GM12878 (cell line): ENCODE results near the gene SHISA7. TPM values are rescaled to one million over a fixed set of nuclear protein-coding genes. Genes with fewer than 3 reads are reported as not detected.

Source experiments
- BACH1 ChIP-seq: fragments of 450-650 bp; IDR thresholded peaks from 2 replicates; pipeline ENCODE4 v1.6.1; 2017; ENCODE audit warnings: mild to moderate bottlenecking, borderline replicate concordance
- BRCA1 ChIP-seq: IDR thresholded peaks from 2 replicates; pipeline ENCODE4 v1.6.1; 2011; ENCODE audit warnings: low read depth, low read length, improper control_type of control experiment
- CBFB ChIP-seq: IDR thresholded peaks from 2 replicates; pipeline ENCODE4 v1.6.1; 2016; ENCODE audit warnings: antibody characterized with exemption, low read depth
- CBX5 ChIP-seq: sonication (generic); IDR thresholded peaks from 2 replicates; pipeline ENCODE4 v1.6.1; 2016; ENCODE audit warnings: low read depth, moderate library complexity, mild to moderate bottlenecking, inconsistent platforms
- CHD1 ChIP-seq: IDR thresholded peaks from 2 replicates; pipeline ENCODE4 v1.6.1; 2012; ENCODE audit warnings: low read depth, low read length, improper control_type of control experiment
- DPF2 ChIP-seq: fragments of 450-650 bp; IDR thresholded peaks from 2 replicates; pipeline ENCODE4 v1.6.1; 2017; ENCODE audit warnings: mild to moderate bottlenecking
- E2F4 ChIP-seq: IDR thresholded peaks from 2 replicates; pipeline ENCODE4 v1.6.1; 2012; ENCODE audit warnings: low read depth, low read length, improper control_type of control experiment
- ESRRA ChIP-seq: IDR thresholded peaks from 2 replicates; pipeline ENCODE4 v1.6.1; 2012; ENCODE audit warnings: mild to moderate bottlenecking, low read length, improper control_type of control experiment
- GABPA ChIP-seq: IDR thresholded peaks from 2 replicates; pipeline ENCODE4 v1.6.1; 2014; ENCODE audit warnings: antibody characterized with exemption, low read depth, mild to moderate bottlenecking, inconsistent platforms
- IRF4 ChIP-seq: IDR thresholded peaks from 2 replicates; pipeline ENCODE4 v1.6.1; 2011; ENCODE audit warnings: low read depth, low read length
- KDM1A ChIP-seq: fragments of 200-600 bp; sonication (generic); IDR thresholded peaks from 2 replicates; pipeline ENCODE4 v1.6.1; 2016; ENCODE audit warnings: borderline replicate concordance
- MTA3 ChIP-seq: IDR thresholded peaks from 2 replicates; pipeline ENCODE4 v1.6.1; 2012; ENCODE audit warnings: low read length, inconsistent platforms, borderline replicate concordance
- NFIC ChIP-seq: IDR thresholded peaks from 2 replicates; pipeline ENCODE4 v1.6.1; 2012; ENCODE audit warnings: low read depth, mild to moderate bottlenecking, inconsistent platforms, low read length, moderate library complexity
- NFYB ChIP-seq: IDR thresholded peaks from 2 replicates; pipeline ENCODE4 v1.6.1; 2011; ENCODE audit warnings: low read depth, mild to moderate bottlenecking, low read length, improper control_type of control experiment, moderate library complexity; ENCODE audit not compliant: insufficient read depth
- NR2C2 ChIP-seq: IDR thresholded peaks from 2 replicates; pipeline ENCODE4 v1.6.1; 2011; ENCODE audit warnings: borderline replicate concordance, low read depth; ENCODE audit not compliant: control insufficient read depth, insufficient read length
- PML ChIP-seq: IDR thresholded peaks from 2 replicates; pipeline ENCODE4 v1.6.1; 2012; ENCODE audit warnings: low read length, inconsistent platforms
- POLR2AphosphoS5 ChIP-seq: IDR thresholded peaks from 2 replicates; pipeline ENCODE4 v1.6.1; 2011; ENCODE audit warnings: mild to moderate bottlenecking, low read length, inconsistent platforms
- RAD51 ChIP-seq: fragments of 450-650 bp; IDR thresholded peaks from 2 replicates; pipeline ENCODE4 v1.6.1; 2016; ENCODE audit warnings: moderate library complexity, mild to moderate bottlenecking, inconsistent platforms
- RELA ChIP-seq: fragments of 450-650 bp; IDR thresholded peaks from 2 replicates; pipeline ENCODE4 v1.8.0; 2014; ENCODE audit warnings: borderline replicate concordance; ENCODE audit not compliant: partially characterized antibody
- SPI1 ChIP-seq: IDR thresholded peaks from 2 replicates; pipeline ENCODE4 v1.6.1; 2011; ENCODE audit warnings: low read depth, mild to moderate bottlenecking, low read length, moderate library complexity, borderline replicate concordance; ENCODE audit not compliant: insufficient read depth
- ZNF207 ChIP-seq: fragments of 450-650 bp; IDR thresholded peaks from 2 replicates; pipeline ENCODE4 v1.6.1; 2014; ENCODE audit warnings: antibody characterized with exemption, mild to moderate bottlenecking, borderline replicate concordance
- ZNF217 ChIP-seq: fragments of 450-650 bp; IDR thresholded peaks from 2 replicates; pipeline ENCODE4 v1.6.1; 2017; ENCODE audit warnings: antibody characterized with exemption, mild to moderate bottlenecking
- ZNF592 ChIP-seq: fragments of 450-650 bp; IDR thresholded peaks from 2 replicates; pipeline ENCODE4 v1.6.1; 2017; ENCODE audit warnings: mild to moderate bottlenecking, moderate library complexity
- ZSCAN29 ChIP-seq: fragments of 450-650 bp; IDR thresholded peaks from 2 replicates; pipeline ENCODE4 v1.6.1; 2017; ENCODE audit warnings: mild to moderate bottlenecking, moderate library complexity
- polyA plus RNA-seq, 11 experiments: library from polyadenylated mRNA; depleted of rRNA in 4 of 11; unstranded in 6 of 11; stranded (reverse) in 5 of 11; fragments of >200 nt; fragmentation: Nextera tagmentation in 4 of 11; fragmentation: Illumina TruSeq in 1 of 11; extraction: Ambion mirVana in 4 of 11; extraction: Trizol in 1 of 11; gene quantifications; 1 replicate in 1 of 11; 2 replicates in 10 of 11; pipeline versions ENCODE4 v1.2.1 to v1.2.3, GENCODE V29; 2011 to 2016; ENCODE audit warnings: inconsistent platforms in 2 of 11, missing spikeins in 2 of 11, low read depth in 1 of 11
- total RNA-seq, 4 experiments: library from RNA; depleted of rRNA in 3 of 4; stranded (reverse); fragments of >200 nt in 3 of 4; fragmentation: Illumina TruSeq in 1 of 4; extraction: Trizol in 1 of 4; gene quantifications; 2 replicates each; pipeline versions ENCODE4 v1.2.1 to v1.2.3, GENCODE V29; 2013 to 2021
- TF ChIP-seq, protein P1 (sequence below): fragments of 450-650 bp; IDR thresholded peaks from 2 replicates; pipeline ENCODE4 v1.6.1; 2018; ENCODE audit warnings: borderline replicate concordance, mild to moderate bottlenecking; ENCODE audit not compliant: partially characterized antibody

Gene SHISA7
- total and polyA plus RNA-seq, 10 of the 15 experiments (the other 5 are each of a cell fraction or from before 2014, with no cell fraction given): 0.03 TPM; not detected in 9

- peak; percentile 49 for TF ChIP-seq RELA
- no peak for TF ChIP-seq ZNF592
- no peak for TF ChIP-seq KDM1A
- no peak for TF ChIP-seq MTA3
- TF ChIP-seq ZNF207: peak; percentile 78; the same call in 1 of the 2 replicates
- TF ChIP-seq ESRRA: peak; percentile 98
- no peak for TF ChIP-seq GABPA
- TF ChIP-seq BRCA1: no peak
- peak; percentile 47; the same call in 1 of the 2 replicates for TF ChIP-seq BACH1
- TF ChIP-seq ZSCAN29: no peak
- TF ChIP-seq CBX5: no peak
- peak; percentile 98 for TF ChIP-seq DPF2
- TF ChIP-seq PML: no peak
- TF ChIP-seq NFIC: no peak
- peak; percentile 93 for TF ChIP-seq NFYB
- 0 out of 2 replicates have a peak, but pooled peaks have one; percentile 36 for TF ChIP-seq CHD1
- TF ChIP-seq ZNF217: peak; percentile 83
- no peak for TF ChIP-seq SPI1
- no peak for TF ChIP-seq E2F4
- TF ChIP-seq IRF4: no peak
- peak; percentile 93 for TF ChIP-seq RAD51
- TF ChIP-seq NR2C2: no peak
- TF ChIP-seq POLR2AphosphoS5: peak; percentile 96
- TF ChIP-seq, protein P1, sequence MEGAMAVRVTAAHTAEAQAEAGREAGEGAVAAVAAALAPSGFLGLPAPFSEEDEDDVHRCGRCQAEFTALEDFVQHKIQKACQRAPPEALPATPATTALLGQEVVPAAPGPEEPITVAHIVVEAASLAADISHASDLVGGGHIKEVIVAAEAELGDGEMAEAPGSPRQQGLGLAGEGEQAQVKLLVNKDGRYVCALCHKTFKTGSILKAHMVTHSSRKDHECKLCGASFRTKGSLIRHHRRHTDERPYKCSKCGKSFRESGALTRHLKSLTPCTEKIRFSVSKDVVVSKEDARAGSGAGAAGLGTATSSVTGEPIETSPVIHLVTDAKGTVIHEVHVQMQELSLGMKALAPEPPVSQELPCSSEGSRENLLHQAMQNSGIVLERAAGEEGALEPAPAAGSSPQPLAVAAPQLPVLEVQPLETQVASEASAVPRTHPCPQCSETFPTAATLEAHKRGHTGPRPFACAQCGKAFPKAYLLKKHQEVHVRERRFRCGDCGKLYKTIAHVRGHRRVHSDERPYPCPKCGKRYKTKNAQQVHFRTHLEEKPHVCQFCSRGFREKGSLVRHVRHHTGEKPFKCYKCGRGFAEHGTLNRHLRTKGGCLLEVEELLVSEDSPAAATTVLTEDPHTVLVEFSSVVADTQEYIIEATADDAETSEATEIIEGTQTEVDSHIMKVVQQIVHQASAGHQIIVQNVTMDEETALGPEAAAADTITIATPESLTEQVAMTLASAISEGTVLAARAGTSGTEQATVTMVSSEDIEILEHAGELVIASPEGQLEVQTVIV: peak; percentile 13
- peak; percentile 40; the same call in 1 of the 2 replicates for TF ChIP-seq CBFB
Observed at GRCh38 chr19:55461259-55461973, 18.3 kb upstream of the SHISA7 start, which contains the start of gene ISOC2 (continued).
